Activated CD8-positive, alpha-beta memory T cell treated with anti-CD3 and anti-CD28 coated beads for 24 hours (primary cell): Measurements from ENCODE around the gene ZNF804A.
"Not testable (repeated sequence)": the region's sequence is repeated elsewhere in the genome, so short reads cannot be mapped to it uniquely, and the experiment has no call there.

Experiments used
- DNase-seq: peaks from one replicate; pipeline ENCODE4 v3.0.0-alpha.2; 2020

ZNF804A gene

DNA sequence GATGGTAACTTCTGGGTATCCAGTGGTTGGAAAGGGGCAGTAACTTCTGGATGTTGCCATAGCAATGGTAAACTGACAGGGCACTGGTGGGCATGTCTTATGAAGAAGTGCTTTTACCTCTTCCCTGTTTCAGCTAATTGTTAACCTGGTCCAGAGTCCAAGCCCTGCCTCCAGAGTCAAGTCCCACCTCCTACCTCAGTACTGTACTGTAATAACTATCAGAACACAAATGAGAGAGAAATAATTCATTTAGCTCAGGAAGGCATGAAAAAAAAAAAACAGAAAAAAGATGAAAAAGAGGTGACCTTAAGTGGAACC lies 237.0 kb downstream of the ZNF804A start:
- no peak for DNase-seq

DNA sequence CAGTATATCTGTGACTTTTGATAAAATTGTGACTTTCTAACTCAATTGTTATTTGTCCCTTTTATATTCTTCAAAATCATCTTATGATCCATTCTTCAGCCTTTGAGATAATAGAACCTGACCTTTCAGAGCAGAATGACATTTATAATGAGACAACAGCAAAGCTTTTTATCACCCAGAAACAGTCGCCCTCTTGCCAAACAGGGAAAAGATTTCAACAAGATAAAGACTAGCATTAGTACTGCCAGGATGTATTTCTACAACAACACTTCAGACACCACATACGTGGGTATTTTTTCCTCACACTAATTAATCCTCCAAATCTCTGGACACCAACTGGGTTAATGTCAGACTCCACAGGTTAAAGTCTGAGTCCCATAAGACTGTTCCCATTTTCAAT lies 249.0 kb downstream of the ZNF804A start:
- DNase-seq = no peak

DNA sequence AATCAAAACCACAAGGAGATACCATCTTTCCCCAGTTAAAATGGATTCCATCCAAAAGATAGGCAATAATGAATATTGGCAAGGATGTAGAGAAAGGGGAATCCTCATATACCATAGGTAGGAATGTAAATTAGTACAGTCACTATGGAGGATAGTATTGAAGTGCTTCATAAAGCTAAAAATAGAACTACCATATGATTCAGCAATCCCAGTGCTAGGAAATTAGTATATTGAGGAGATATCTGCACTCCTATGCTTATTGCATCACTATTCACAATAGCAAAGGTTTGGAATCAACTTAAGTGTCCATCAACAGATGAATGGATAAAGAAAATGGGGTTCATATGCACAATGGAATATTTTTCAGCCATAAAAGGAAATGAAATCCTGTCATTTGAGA lies 251.2 kb downstream of the ZNF804A start:
- DNase-seq = no peak

DNA sequence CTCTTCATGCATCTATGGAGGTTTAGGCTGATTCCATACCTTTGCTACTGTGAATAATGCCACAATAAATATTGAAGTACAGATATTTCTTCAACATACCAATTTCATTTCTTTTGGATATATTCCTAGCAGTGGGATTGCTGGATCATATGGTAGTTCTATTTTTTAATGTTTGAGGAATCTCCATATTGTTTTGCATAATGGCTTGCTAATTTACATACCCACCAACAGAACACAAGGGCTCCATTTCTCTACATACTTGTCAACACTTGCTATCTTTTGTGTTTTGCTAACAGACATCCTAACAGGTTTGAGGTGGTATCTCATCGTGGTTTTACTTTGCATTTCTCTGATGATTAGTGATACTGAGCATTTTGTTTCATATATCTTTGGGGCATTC lies 253.2 kb downstream of the ZNF804A start:
- no peak for DNase-seq

DNA sequence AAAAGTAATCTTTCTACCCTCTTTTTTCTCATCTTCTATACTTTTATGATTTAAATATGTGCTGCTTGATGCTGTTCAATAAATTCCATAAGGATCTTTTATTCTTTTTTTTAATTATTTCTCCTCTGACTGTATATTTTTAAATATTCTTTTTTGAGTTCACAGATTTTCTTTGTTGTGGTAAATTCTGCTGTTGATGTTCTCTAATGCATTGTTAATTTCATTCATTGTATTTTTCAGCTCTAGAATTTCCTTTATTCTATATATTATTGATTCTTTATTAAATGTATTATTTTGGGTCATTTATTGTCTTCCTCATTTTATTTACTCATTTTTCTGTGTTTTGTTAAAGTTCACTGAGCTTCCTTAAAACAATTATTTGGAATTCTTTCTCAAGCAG lies 260.9 kb downstream of the ZNF804A start:
- DNase-seq = no peak

DNA sequence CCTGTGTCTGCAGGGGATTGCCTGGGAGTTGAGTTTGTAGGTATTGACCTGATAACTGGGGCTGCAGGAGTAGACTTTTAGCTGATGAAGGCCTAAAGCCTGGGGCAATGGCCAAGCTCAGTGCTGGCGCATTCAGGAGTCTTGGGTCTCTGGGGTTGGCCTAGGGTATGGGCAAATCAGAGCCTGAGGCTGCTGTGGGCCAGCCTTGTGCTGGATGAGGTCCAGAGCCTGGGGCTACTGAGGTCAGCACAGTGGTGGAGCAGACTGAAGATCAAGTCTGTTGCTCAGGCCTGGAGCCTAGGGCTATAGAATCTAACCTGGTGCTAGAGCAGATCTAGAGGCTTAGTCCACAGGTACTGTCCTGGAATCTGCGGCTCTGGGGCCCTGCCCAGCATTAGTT lies 262.4 kb downstream of the ZNF804A start:
- no peak for DNase-seq

DNA sequence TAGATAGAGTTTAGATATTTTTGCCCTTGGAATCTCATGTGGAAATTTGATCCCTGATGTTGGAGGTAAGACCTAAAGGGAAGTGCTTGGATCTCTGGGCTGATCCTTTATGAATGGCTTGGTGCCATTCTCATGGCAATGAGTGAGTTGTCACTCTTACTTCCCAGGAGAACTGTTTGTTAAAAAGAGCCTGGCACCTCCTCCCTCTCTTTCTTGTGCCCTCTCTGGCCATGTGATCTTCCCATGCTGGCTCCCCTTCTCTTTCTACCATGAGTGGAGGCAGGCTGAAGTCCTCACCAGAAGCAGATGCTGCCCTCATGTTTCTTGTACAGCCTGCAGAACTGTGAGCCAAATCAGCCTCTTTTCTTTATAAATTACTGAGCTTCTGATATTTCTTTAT lies 276.9 kb downstream of the ZNF804A start:
- no peak for DNase-seq

DNA sequence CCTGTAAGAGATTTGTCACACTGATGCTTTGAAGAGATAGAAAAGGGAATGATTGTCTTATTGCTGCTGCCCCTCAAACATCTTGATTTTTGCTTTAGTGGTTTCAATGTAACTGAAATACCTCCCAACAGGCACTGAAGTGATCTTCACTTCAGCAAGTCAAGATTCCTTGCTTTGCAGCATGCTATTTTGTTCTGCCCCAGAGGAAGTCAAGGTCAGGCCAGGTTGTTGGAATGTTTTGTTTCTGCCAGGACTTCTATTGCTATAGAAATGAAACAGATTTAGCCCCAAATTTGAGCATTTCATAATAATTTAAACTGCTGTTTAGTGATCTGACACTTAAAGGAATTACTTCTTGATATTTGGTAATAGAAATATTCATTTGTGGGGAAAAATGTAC lies 277.6 kb downstream of the ZNF804A start:
- DNase-seq = no peak

DNA sequence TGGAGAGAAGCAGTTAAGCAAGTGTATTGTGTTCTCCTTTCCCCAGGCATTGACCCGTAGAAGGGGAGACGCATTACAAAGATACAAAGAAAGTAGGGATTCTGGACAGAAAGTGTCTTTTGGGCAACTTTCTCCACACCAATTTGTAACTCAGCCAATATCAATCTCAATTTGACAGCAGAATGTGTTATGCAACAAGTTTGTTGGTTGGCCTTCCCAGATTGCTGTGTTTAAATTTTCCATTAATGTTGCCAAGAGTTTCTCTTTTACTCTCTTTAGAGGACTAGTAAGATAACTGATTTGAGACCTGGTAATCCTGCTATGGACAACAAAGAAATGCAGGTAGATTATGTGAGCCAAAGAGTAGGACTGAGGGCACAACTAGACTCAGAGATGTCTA lies 279.6 kb downstream of the ZNF804A start:
- DNase-seq = no peak

DNA sequence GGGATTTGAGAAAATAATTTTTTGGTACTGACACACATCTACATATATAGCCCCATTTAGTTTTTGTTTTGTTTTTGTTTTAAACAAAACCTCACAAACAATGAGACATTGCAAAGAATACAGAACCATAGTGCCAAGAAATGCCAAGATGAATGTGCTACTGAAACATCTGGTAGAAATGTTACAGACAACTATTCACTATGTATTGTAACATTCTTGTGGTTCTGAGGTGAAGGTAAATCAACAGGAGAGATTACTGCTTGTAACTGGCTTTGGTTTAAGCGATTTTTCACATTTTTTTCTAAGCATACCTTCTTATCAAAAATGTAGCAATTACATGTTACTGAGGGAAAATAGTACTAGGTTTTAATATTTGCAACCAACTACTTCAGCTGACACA lies 281.3 kb downstream of the ZNF804A start:
- DNase-seq = no peak

DNA sequence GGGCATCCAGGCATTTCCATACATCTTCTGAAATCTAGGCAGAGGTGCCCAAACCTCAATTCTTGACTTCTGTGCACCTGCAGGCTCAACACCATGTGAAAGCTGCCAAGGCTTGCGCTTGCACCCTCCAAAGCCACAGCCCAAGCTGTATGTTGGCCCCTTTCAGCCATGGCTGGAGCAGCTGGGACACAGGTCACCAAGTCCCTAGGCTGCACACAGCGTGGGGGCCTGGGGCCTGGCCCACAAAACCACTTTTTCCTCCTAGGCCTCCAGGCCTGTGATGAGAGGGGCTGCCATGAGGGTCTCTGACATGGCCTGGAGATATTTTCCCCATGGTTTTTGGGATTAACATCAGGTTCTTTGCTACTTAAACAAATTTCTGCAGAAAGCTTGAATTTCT lies 288.3 kb downstream of the ZNF804A start:
- DNase-seq = not testable (repeated sequence)

DNA sequence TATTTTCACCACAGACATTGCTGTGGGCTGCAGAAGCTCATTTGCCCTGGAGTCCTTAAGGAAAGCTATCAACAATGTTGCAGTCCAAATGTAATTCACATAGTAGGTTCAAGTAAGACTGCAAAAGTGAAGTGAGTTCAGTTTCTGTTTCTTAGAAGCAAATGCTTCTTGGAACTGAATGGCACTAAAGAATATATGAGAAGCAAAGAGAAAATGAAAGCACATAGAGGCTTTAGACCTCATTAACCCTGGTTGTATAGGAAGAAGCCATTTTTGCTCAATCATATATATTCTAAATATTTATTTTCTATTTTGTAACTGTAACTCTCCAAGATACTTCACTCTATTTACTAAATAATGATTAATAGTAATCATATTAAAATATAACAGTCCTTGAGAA lies 292.0 kb downstream of the ZNF804A start:
- no peak for DNase-seq

DNA sequence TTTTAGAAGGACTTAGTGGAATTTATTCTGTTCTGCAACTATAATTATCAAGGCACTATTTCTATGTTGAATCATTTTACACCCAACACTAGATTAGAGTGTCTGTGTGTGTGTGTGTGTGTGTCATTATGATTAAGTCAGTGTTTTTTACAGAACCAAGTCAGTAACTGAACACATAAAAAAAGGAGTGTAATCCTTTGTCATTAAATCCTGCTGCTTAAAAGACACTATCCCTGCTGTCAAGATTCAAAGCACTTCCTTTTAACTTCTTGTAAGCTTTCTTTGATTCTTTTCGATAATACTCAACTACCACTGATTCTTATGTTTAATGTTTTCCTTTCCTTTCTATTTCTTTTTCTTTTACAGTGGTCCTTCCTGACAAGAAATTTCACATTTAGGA lies 306.7 kb downstream of the ZNF804A start:
- no peak for DNase-seq

DNA sequence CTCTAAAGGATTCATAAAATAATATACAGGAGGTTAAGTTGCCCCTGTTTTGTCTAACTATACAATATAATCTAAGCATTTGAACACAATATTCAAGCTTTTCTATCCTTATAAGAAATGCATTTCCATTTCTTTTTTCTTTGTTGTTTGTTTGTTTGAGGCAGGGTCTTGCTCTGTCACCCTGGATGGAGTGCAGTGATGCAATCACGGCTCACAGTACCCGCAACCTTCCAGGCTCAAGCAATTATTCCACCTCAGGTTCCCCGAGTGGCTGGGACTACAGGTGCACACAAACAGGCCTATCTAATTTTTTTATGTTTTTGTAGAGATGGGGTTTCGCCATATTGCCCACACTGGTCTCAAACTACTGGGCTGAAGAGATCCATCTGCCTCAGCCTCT lies 307.8 kb downstream of the ZNF804A start:
- no peak for DNase-seq

DNA sequence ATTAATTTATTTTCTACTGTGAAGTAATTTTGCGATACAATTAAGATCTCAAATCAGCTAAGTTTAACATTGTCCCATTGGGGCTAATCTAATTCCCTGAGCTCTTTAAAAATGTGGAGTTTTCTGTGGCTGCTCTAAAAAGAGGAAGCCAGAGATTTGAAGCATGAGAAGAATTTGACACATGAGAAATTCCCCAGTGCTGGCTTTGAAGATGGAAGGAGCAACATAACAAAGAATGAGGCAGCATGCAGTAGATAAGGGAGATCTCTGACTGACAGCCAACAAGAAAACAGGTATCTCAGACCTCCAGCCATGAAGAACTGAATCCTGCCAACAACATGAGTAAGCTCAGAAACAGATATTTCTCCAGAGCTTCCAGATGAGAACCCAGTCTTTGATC lies 308.4 kb downstream of the ZNF804A start:
- DNase-seq = no peak

DNA sequence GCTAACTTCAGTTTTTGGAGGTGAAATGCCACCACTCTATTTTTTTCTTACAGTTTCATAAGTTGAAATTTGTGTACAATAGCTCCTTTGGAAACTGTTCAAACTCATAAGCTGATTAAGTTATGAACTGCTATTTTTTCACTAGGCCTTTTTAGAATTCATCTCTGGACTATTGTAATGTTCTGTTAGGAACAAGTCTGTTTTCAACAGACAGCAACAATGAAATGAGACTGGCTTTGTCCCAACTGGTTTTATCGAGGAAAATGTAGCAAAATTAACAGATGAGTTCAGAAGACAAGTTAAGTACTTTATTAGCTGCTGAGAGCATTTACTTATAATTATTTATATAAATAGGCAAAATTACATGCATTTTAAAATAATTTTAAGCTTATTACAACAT lies 310.6 kb downstream of the ZNF804A start:
- no peak for DNase-seq

DNA sequence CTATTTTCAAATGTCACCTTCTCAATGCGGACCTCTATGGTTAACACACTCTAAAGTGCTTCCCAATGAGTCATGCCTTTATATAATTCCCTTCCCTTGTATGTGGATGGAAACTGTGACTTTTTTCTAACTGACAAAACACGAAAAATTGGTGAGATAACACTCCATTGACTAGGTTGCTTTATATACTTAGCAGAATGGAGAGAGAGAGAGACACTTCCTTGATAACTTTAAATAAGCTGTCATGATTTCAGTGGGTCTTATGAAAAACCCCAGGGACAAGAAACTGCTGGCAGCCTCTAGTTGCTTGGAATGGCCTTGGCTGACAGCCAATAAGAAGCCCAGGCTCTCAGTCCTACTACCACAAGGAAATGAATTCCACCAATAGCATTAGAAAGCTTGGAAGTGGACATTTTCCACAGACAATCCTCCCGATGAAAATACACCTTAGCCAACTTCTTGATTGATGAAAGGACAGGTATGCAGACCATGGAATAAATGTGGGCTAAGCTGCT lies 322.2 kb downstream of the ZNF804A start:
- DNase-seq = no peak

DNA sequence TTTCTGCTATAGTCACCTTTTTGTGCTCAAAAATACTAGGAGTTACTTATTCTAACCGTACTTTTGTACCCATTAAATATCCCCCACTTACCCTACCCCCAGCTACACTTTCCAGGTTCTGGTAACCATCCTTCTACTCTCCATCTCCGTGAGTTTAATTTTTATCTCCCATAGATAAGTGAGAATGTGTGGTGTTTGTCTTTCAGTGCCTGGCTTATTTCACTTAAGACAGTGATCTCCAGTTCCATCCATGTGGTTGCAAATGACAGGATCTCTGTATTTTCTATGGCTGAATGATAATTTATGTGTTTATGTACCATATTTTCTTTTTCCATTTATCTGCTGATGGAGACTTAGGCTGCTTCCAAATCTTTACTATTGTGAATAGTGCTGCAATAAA lies 323.3 kb downstream of the ZNF804A start:
- no peak for DNase-seq

DNA sequence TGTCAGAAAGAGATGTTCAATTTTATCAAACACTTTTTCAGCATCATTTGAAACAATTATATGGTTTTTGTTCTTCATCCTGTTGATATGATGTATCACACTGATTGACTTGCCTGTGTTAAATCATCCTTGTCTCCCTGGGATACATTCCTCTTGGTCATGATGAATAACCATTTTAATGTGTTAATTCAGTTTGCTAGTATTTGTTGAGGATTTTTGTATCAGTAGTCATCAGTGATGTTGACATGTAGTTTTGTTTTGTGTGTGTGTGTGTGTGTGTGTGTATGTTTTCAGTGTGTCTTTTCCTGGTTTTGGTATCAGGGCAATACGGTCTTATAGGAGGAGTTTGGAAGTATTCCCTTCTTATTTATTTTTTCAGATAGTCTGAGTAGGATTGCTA lies 325.4 kb downstream of the ZNF804A start:
- no peak for DNase-seq

DNA sequence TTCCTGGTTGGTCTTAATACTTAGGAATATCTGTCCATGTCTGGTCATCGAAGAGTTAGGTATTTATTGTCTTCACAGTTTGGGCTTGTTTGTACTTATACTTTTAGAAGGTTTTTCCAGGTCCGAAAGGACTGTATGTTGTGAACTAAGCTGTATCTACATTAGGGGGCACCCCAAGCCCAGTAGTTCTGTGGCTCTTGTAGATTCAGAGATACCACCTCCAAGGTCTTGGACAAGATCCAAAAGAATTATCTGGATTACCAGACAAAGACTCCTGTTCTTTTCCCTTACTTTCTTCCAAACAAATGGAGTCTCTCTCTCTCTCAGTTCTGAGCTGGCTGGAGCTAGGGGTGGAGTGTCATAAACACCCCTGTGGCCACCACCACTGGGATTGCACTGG lies 328.7 kb downstream of the ZNF804A start:
- DNase-seq = no peak

DNA sequence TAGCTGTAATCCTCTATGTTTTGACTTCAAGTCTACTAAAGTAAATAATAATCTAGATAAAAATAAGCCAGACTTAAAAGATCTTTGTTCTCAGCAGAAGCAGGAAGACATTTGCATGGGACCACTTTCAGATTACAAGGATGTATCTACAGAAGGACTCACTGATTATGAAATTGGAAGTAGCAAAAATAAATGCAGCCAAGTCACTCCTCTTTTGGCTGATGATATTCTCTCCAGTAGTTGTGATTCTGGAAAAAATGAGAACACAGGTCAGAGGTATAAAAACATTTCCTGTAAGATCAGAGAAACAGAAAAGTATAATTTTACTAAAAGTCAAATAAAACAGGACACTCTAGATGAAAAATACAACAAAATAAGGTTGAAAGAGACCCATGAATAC lies 338.4 kb downstream of the ZNF804A start:
- DNase-seq = no peak

DNA sequence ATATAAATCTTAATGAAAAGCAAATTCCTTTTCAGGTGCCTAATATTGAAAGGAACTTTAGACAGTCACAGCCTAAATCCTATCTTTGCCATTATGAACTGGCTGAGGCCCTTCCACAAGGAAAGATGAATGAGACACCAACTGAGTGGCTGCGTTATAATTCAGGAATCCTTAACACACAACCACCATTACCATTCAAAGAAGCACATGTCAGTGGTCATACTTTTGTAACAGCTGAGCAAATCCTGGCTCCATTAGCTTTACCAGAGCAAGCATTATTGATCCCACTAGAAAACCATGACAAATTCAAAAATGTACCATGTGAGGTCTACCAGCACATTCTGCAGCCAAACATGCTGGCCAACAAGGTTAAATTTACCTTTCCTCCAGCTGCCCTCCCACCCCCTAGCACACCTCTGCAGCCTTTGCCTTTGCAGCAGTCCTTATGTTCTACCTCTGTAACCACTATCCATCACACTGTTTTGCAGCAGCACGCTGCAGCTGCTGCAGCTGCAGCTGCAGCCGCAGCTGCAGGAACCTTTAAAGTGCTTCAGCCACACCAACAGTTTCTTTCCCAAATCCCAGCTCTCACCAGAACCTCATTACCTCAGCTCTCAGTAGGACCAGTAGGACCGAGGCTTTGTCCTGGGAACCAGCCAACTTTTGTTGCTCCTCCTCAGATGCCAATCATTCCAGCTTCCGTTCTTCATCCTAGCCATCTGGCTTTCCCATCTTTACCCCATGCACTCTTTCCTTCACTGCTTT lies 340.1 kb downstream of the ZNF804A start:
- DNase-seq = no peak

DNA sequence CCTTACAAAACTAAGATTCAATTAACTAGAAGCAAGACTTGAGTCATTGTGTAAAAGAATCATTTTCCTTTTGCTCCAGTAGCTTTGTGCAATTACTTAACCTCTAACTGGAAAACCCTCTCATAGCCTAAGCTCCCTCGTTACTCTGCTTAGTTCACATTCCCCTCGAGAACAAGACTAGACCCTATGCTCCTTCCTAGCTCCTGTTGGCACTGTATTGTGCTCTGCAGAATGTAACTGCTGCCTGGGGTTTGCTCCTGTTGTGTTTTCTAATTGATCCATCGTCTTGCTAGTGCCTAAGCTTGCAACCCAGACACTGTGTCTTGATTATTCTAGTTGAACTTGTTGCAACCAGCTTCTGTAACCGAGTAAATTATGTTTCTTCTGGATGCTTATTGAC lies 347.0 kb downstream of the ZNF804A start:
- DNase-seq = no peak

DNA sequence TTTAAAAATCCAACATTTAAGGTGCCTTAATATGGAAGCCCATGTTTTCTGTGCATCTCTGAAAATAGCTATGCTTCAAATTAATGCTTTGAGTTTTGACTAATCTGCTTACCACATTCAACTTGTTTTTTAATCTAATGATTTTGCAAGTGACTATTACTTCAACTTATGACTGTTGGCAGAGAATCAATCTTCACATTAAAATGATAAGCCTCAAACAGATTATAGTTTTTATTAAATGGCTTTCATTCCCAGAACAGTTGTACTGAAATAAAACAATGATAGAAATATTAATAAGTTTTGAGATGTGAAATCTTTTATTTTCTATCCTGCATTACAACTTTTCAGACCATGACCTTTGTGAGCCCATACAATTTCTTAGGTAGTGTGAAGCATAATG lies 347.5 kb downstream of the ZNF804A start:
- DNase-seq = no peak

DNA sequence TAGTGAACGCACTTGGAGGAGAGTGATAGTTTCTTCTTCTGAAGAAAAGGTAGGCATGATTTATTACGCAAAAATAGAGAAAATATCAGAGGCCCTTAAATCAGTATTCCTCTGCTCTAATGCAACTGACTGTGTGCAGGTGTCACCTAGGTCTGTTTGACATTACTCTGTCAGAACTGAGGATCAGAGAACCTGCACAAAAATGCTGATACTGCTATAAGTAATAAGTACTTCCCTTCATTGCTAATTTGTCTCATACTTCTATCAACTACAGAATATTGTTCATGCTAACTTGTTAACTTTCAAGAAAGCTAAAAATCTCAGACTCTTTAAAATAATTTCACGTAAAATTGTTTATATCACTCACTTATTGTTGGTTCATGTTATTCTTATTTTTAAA lies 358.5 kb downstream of the ZNF804A start:
- DNase-seq = no peak
